HL-60 (cell line): ENCODE results near the gene ATP1A1.

Experiments
- CTCF ChIP-seq: IDR thresholded peaks from one replicate; pipeline ENCODE4 v1.5.1; 2011; ENCODE audit warnings: low read length, control low read depth, inconsistent platforms; ENCODE audit not compliant: insufficient read depth
- GABPA ChIP-seq: IDR thresholded peaks from 2 replicates; pipeline ENCODE4 v1.6.1; 2012; ENCODE audit warnings: low read depth
- POLR2AphosphoS5 ChIP-seq: IDR thresholded peaks from 2 replicates; pipeline ENCODE4 v1.6.1; 2012; ENCODE audit warnings: low read depth

DNA sequence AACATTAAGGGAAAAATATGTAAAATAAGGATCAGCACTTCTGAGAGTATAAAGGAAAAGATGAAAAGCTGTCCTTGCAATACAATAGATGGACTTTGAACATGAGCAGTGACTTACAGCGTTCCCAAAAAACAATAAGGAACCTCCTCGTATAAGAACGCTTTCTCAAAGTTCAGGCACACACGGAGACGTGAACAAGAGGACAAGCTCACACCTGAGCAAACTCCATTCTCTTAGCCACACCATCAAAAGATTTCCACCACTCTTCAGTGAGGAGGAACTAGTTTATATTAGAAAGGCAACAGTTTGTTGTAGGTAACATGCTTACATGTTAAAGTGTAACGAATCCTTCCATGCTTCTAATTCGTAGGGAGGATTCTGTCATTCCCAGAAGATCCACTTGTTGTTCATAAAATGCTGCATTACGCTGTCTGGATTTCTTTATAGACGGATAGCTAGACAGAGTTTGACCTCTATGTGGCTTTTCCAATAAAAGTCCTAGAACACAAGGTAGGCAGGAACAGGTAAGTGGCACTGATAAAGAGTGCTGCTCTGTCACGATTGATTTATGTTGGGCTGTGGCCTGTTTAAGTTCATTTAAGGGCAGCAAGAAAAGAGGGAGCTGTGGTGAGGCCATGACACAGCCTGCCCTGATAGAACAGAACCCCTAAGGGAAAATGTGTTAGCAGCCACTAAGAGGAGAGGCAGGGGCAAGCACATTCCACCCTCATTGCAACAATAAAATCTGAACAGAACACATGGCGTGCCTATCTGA, 37.0 kb upstream of the ATP1A1 start:
- TF ChIP-seq CTCF (no peak), POLR2AphosphoS5 (no peak), GABPA (no peak)
